Measurements from ENCODE around the gene PLEKHA5.

GRCh38 chr12:19142499-19142898 lies 13.0 kb downstream of the PLEKHA5 start:
- TF ChIP-seq, protein P1, sequence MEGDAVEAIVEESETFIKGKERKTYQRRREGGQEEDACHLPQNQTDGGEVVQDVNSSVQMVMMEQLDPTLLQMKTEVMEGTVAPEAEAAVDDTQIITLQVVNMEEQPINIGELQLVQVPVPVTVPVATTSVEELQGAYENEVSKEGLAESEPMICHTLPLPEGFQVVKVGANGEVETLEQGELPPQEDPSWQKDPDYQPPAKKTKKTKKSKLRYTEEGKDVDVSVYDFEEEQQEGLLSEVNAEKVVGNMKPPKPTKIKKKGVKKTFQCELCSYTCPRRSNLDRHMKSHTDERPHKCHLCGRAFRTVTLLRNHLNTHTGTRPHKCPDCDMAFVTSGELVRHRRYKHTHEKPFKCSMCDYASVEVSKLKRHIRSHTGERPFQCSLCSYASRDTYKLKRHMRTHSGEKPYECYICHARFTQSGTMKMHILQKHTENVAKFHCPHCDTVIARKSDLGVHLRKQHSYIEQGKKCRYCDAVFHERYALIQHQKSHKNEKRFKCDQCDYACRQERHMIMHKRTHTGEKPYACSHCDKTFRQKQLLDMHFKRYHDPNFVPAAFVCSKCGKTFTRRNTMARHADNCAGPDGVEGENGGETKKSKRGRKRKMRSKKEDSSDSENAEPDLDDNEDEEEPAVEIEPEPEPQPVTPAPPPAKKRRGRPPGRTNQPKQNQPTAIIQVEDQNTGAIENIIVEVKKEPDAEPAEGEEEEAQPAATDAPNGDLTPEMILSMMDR (IDR thresholded peaks at IDR 0.05): no peak
- TF ChIP-seq POLR2A (IDR thresholded peaks at IDR 0.05) (no peak), EP300 (IDR thresholded peaks at IDR 0.05) (no peak)
